ENCODE data around the gene SORCS2.

- no peak for TF ChIP-seq POLR2AphosphoS5 (IDR thresholded peaks at IDR 0.05)
- TF ChIP-seq POLR2A (IDR thresholded peaks at IDR 0.05) = no peak
- no peak for TF ChIP-seq CTCF (IDR thresholded peaks at IDR 0.05)
Measured at GRCh38 chr4:7712021-7712671, 519.8 kb downstream of the SORCS2 start.

Measured in prostate gland (tissue), 2 donors.